Endothelial cell of umbilical vein (primary cell): ENCODE results near the gene DPP10. TPM values are rescaled to one million over a fixed set of nuclear protein-coding genes. Genes with fewer than 3 reads are reported as not detected.

ENCODE experiments used
- BruUV-seq: library from RNA; stranded (reverse); fragments of 400-500 nt; replicated peaks from 2 replicates; lab custom pipeline; 2021; lab: Mats Ljungman, UMichigan
- CTCF ChIA-PET: fragments of 300-600, 350-600 bp; sonication (Branson Sonifier 250); formaldehyde crosslinking; loops from one replicate; lab custom pipeline; 2021; ENCODE audit warnings: antibody characterized with exemption, inconsistent platforms; lab: Charles Lee
- POLR2A ChIA-PET: fragments of 300-600, 350-600 bp; sonication (Branson Sonifier 250); formaldehyde crosslinking; loops from one replicate; lab custom pipeline; 2021; ENCODE audit warnings: antibody characterized with exemption, inconsistent platforms; lab: Charles Lee
- DNase-seq: peaks from one replicate; pipeline ENCODE4 v3.0.0-alpha.2; 2011; ENCODE audit warnings: low read depth, low spot score
- FAIRE-seq: peaks from 2 replicates; lab custom pipeline; 2011; peaks lifted over from hg19 to GRCh38; lab: Jason Lieb, UNC
- H2AFZ ChIP-seq: 2 replicates; pipeline ENCODE4 v1.6.0; 2012; ENCODE audit warnings: low read depth, low read length, control low read depth, inconsistent platforms
- H3K27ac ChIP-seq: 2 replicates; pipeline ENCODE4 v1.5.1; 2011; ENCODE audit warnings: low read depth, mild to moderate bottlenecking, control low read depth, low read length, moderate library complexity; ENCODE audit not compliant: insufficient read depth
- H3K27me3 ChIP-seq, 2 experiments: 2 replicates each; pipeline versions ENCODE4 v1.6.0 to v1.6.1; 2011; ENCODE audit warnings: low read length in 2 of 2, mixed read lengths in 1 of 2; ENCODE audit not compliant: control insufficient read depth in 2 of 2, insufficient read depth in 2 of 2
- H3K36me3 ChIP-seq, 2 experiments: 2 replicates in 1 of 2; 3 replicates in 1 of 2; pipeline ENCODE4 v1.5.1; 2011; ENCODE audit warnings: low read length in 2 of 2, mild to moderate bottlenecking in 1 of 2, moderate library complexity in 1 of 2; ENCODE audit not compliant: control insufficient read depth in 2 of 2, insufficient read depth in 2 of 2; ENCODE audit errors: extremely low read depth in 1 of 2
- H3K4me1 ChIP-seq: 3 replicates; pipeline ENCODE4 v1.5.1; 2011; ENCODE audit warnings: mild to moderate bottlenecking, low read length; ENCODE audit not compliant: control insufficient read depth, insufficient read depth; ENCODE audit errors: extremely low read depth
- H3K4me2 ChIP-seq: 2 replicates; pipeline ENCODE4 v1.6.1; 2011; ENCODE audit warnings: low read length, control low read depth, mixed read lengths; ENCODE audit not compliant: insufficient read depth
- H3K4me3 ChIP-seq, 3 experiments: fragments of 200-600 bp in 1 of 3; sonication (generic), shearing (Covaris generic) in 1 of 3; replicated peaks in 1 of 3; 2 replicates each; pipeline ENCODE4 v1.5.1; 2011 to 2016; ENCODE audit warnings: control low read depth in 3 of 3, low read length in 3 of 3, mild to moderate bottlenecking in 2 of 3, inconsistent platforms in 1 of 3, low read depth in 1 of 3, moderate library complexity in 1 of 3; ENCODE audit not compliant: insufficient read depth in 1 of 3
- H3K79me2 ChIP-seq: 2 replicates; pipeline ENCODE4 v1.6.0; 2012; ENCODE audit warnings: low read length, inconsistent platforms; ENCODE audit not compliant: control insufficient read depth, insufficient read depth
- H3K9ac ChIP-seq: replicated peaks from 2 replicates; pipeline ENCODE3; 2011; ENCODE audit warnings: low read length, control low read depth; ENCODE audit not compliant: insufficient read depth; ENCODE audit errors: extremely low read depth
- H3K9me1 ChIP-seq: replicated peaks from 3 replicates; pipeline ENCODE4 v1.6.0; 2011; ENCODE audit warnings: mild to moderate bottlenecking, low read length; ENCODE audit not compliant: control insufficient read depth, insufficient read depth; ENCODE audit errors: extremely low read depth
- H3K9me3 ChIP-seq: replicated peaks from 2 replicates; pipeline ENCODE4 v1.5.1; 2012; ENCODE audit warnings: low read length, inconsistent platforms; ENCODE audit not compliant: control insufficient read depth, insufficient read depth
- H4K20me1 ChIP-seq: replicated peaks from 2 replicates; pipeline ENCODE3; 2011; ENCODE audit warnings: mild to moderate bottlenecking, low read length; ENCODE audit not compliant: control insufficient read depth, insufficient read depth; ENCODE audit errors: extremely low read depth
- EZH2 ChIP-seq: IDR thresholded peaks from 2 replicates; pipeline ENCODE4 v1.6.1; 2012; ENCODE audit warnings: borderline replicate concordance, low read depth, mild to moderate bottlenecking, moderate library complexity, low read length, inconsistent platforms; ENCODE audit not compliant: severe bottlenecking
- FOS ChIP-seq: IDR thresholded peaks from 2 replicates; pipeline ENCODE4 v1.6.1; 2011; ENCODE audit warnings: mild to moderate bottlenecking, low read length, moderate library complexity, borderline replicate concordance; ENCODE audit not compliant: insufficient read depth
- GATA2 ChIP-seq: IDR thresholded peaks from 2 replicates; pipeline ENCODE4 v1.7.0; 2011; ENCODE audit warnings: low read depth, mild to moderate bottlenecking, moderate library complexity, mixed read lengths, low read length; ENCODE audit not compliant: insufficient read length, insufficient read depth
- JUN ChIP-seq: IDR thresholded peaks from 2 replicates; pipeline ENCODE4 v1.6.1; 2011; ENCODE audit warnings: borderline replicate concordance, low read depth; ENCODE audit not compliant: insufficient read length, insufficient read depth
- MYC ChIP-seq: IDR thresholded peaks from one replicate; pipeline ENCODE4 v1.6.1; 2011; ENCODE audit warnings: mild to moderate bottlenecking, low read depth, low read length
- POLR2A ChIP-seq: IDR thresholded peaks from 2 replicates; pipeline ENCODE4 v1.6.1; 2012; ENCODE audit warnings: low read depth, mild to moderate bottlenecking, control low read depth, low read length
- POLR2AphosphoS5 ChIP-seq: IDR thresholded peaks from 2 replicates; pipeline ENCODE4 v1.6.1; 2012; ENCODE audit warnings: low read depth, mild to moderate bottlenecking, control low read depth, low read length, moderate library complexity; ENCODE audit not compliant: insufficient read depth
- dilution Hi-C: fragments of 300-500 bp; cut with MboI; formaldehyde crosslinking; loops from one replicate; pipeline ENCODE4 v1.15.0; 2019; ENCODE audit warnings: low sequenced_read_pairs; ENCODE audit not compliant: extremely low pct_ligation_motif_present
- intact Hi-C: fragments of 100-400 bp; cut with micrococcal nuclease; formaldehyde crosslinking; loops from one replicate; pipeline ENCODE4 v1.10.0; 2022
- polyA plus RNA-seq, 4 experiments: library from polyadenylated mRNA; depleted of rRNA in 3 of 4; stranded (reverse) in 3 of 4; unstranded in 1 of 4; fragments of >200 nt; gene quantifications; 2 replicates each; pipeline versions ENCODE4 v1.2.1 to v1.2.3, GENCODE V29; 2011 to 2012; ENCODE audit warnings: missing spikeins in 1 of 4
- total RNA-seq: library from RNA; stranded (reverse); gene quantifications from 2 replicates; pipeline ENCODE4 v1.2.3, GENCODE V29; 2021
- TF ChIP-seq, protein P1 (sequence below), 2 donors: IDR thresholded peaks; 1 replicate in 1 of 2; 2 replicates in 1 of 2; pipeline ENCODE4 v1.5.1; 2011; ENCODE audit warnings: low read length in 2 of 2, mild to moderate bottlenecking in 2 of 2, moderate library complexity in 2 of 2, control low read depth in 1 of 2, inconsistent platforms in 1 of 2, low read depth in 1 of 2; ENCODE audit not compliant: insufficient read depth in 1 of 2; ENCODE audit errors: extremely low read depth in 1 of 2
- TF ChIP-seq, protein P2 (sequence below): IDR thresholded peaks from 2 replicates; pipeline ENCODE4 v1.6.1; 2011; ENCODE audit not compliant: insufficient read depth, insufficient read length

DPP10 gene
- total and polyA plus RNA-seq, 2 donors (not counting 3 experiments of a cell fraction or from before 2014, with no cell fraction given) = not detected

DNA sequence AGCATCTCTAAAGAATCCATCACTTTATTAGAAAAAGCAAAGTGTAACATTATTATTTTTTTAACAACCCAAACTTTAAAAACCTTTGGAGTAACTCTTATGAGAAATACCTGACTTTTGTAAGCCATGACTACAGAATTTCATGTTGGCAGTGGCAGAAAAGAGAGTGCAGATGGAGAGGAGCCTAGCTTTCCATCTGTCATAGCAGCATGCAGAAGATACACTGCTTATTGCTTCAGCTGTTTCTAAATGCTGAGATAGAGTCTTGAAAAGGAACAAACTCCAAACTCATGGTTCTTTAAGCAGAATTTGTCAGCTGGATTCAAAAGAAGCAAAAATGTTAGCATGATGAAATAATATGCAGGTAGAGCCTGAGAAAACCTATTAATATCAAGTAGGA, 1130.3 kb downstream of the DPP10 start:
- ChIA-PET CTCF (no interaction called here), POLR2A (no interaction called here)
- Histone ChIP-seq H2AFZ (no peak overlapping the region), H3K9me3 (peaks cover 2% of the 10 kb centered on the region), H3K4me2 (no peak overlapping the region), H3K9me1 (no peaks in the 10 kb centered on the region), H3K36me3 (no peaks in the 10 kb centered on the region), H3K9ac (no peak overlapping the region), H3K79me2 (no peaks in the 10 kb centered on the region), H3K27ac (no peak overlapping the region), H4K20me1 (no peaks in the 10 kb centered on the region), H3K27me3 (no peaks in the 10 kb centered on the region), H3K4me1 (no peaks in the 10 kb centered on the region), H3K4me3 (no peak overlapping the region)
- BruUV-seq = no TSS peak
- intact Hi-C loops (no loop called here), dilution Hi-C loops (no loop called here)
- no peak for DNase-seq
- FAIRE-seq = no peak
- TF ChIP-seq FOS = no peak
- TF ChIP-seq, protein P1, sequence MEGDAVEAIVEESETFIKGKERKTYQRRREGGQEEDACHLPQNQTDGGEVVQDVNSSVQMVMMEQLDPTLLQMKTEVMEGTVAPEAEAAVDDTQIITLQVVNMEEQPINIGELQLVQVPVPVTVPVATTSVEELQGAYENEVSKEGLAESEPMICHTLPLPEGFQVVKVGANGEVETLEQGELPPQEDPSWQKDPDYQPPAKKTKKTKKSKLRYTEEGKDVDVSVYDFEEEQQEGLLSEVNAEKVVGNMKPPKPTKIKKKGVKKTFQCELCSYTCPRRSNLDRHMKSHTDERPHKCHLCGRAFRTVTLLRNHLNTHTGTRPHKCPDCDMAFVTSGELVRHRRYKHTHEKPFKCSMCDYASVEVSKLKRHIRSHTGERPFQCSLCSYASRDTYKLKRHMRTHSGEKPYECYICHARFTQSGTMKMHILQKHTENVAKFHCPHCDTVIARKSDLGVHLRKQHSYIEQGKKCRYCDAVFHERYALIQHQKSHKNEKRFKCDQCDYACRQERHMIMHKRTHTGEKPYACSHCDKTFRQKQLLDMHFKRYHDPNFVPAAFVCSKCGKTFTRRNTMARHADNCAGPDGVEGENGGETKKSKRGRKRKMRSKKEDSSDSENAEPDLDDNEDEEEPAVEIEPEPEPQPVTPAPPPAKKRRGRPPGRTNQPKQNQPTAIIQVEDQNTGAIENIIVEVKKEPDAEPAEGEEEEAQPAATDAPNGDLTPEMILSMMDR (IDR thresholded peaks at IDR 0.05; ENCODE audit: extremely low read depth in 1 of 2, insufficient read depth in 1 of 2, low read depth in 1 of 2, low read length in 2 of 2) = no peak
- no peak for TF ChIP-seq POLR2A
- no peak for TF ChIP-seq JUN
- TF ChIP-seq EZH2 = no peak
- TF ChIP-seq, protein P2, sequence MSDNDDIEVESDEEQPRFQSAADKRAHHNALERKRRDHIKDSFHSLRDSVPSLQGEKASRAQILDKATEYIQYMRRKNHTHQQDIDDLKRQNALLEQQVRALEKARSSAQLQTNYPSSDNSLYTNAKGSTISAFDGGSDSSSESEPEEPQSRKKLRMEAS = no peak
- TF ChIP-seq GATA2 = no peak
- no peak for TF ChIP-seq POLR2AphosphoS5
- TF ChIP-seq MYC = no peak
